ENCODE measurements around the gene SNIP1. TPM values are rescaled to one million over a fixed set of nuclear protein-coding genes. Genes with fewer than 3 reads are reported as not detected.
A peak's percentile ranks its signal among the peaks of the same experiment; 100 is the strongest.
"Not testable (repeated sequence)": the region's sequence is repeated elsewhere in the genome, so short reads cannot be mapped to it uniquely, and the experiment has no call there.

The SNIP1 gene
- total RNA-seq, 1 experiment from 2014 or later: 18.3 TPM

- intact Hi-C loops (cut with micrococcal nuclease; ENCODE audit: unreplicated experiment): no loop called here
- H3K27ac ChIP-seq (ENCODE audit: low read depth, low read length, poor library complexity, severe bottlenecking): no peak overlapping the region
- H3K36me3 ChIP-seq (ENCODE audit: insufficient read depth, low read length, poor library complexity, severe bottlenecking): peaks cover 65% of the 10 kb centered on the region
- ChIA-PET CTCF (interaction anchor here (0.8 kb wide), 1 partner anchor 37 kb away, joined by 3 read pairs; no protein-coding TSS in a partner anchor), POLR2A (ENCODE audit: low non-redundant PET) (no interaction called here)
- no peak for TF ChIP-seq EZH2 (IDR thresholded peaks at IDR 0.05; ENCODE audit: borderline replicate concordance, low read depth, low read length, poor library complexity, severe bottlenecking)
- TF ChIP-seq CTCF (conservative IDR thresholded peaks at IDR 0.05; ENCODE audit: low read depth, low read length): peak; percentile 32; the same call in 1 of the 2 replicates
- BruUV-seq (replicated peaks): no TSS peak
- no peaks in the 10 kb centered on the region for H3K9me3 ChIP-seq (ENCODE audit: low read depth, low read length, poor library complexity, severe bottlenecking)
- no peaks in the 10 kb centered on the region for H3K4me1 ChIP-seq (ENCODE audit: insufficient read depth, low read length, poor library complexity, severe bottlenecking)
- DNase-seq (ENCODE audit: low spot score): peak; percentile 33
- H3K4me3 ChIP-seq (ENCODE audit: low read depth, low read length, poor library complexity, severe bottlenecking): no peak overlapping the region
- no peaks in the 10 kb centered on the region for H3K27me3 ChIP-seq (replicated peaks; ENCODE audit: insufficient read depth, low read depth, low read length, poor library complexity)
Observed at GRCh38 chr1:37509181-37509580, 44.9 kb downstream of the SNIP1 start.

GRCh38 chr1:37506740-37507139 is 47.4 kb downstream of the SNIP1 start:
- Histone ChIP-seq H3K27me3 (replicated peaks; ENCODE audit: insufficient read depth, low read depth, low read length, poor library complexity) (no peaks in the 10 kb centered on the region), H3K4me3 (ENCODE audit: low read depth, low read length, poor library complexity, severe bottlenecking) (no peak overlapping the region), H3K4me1 (ENCODE audit: insufficient read depth, low read length, poor library complexity, severe bottlenecking) (no peaks in the 10 kb centered on the region), H3K36me3 (ENCODE audit: insufficient read depth, low read length, poor library complexity, severe bottlenecking) (peaks cover 63% of the 10 kb centered on the region), H3K9me3 (ENCODE audit: low read depth, low read length, poor library complexity, severe bottlenecking) (no peaks in the 10 kb centered on the region), H3K27ac (ENCODE audit: low read depth, low read length, poor library complexity, severe bottlenecking) (no peak overlapping the region)
- intact Hi-C loops (cut with micrococcal nuclease; ENCODE audit: unreplicated experiment): no loop called here
- no TSS peak for BruUV-seq (replicated peaks)
- TF ChIP-seq EZH2 (IDR thresholded peaks at IDR 0.05; ENCODE audit: borderline replicate concordance, low read depth, low read length, poor library complexity, severe bottlenecking) (no peak), CTCF (conservative IDR thresholded peaks at IDR 0.05; ENCODE audit: low read depth, low read length) (no peak)
- POLR2A ChIA-PET (ENCODE audit: low non-redundant PET): no interaction called here
- CTCF ChIA-PET: no interaction called here
- DNase-seq (ENCODE audit: low spot score): no peak

GRCh38 chr1:37502791-37503190 is 51.3 kb downstream of the SNIP1 start:
- H3K9me3 ChIP-seq (ENCODE audit: low read depth, low read length, poor library complexity, severe bottlenecking); POLR2A ChIA-PET (ENCODE audit: low non-redundant PET); H3K4me1 ChIP-seq (ENCODE audit: insufficient read depth, low read length, poor library complexity, severe bottlenecking); H3K4me3 ChIP-seq (ENCODE audit: low read depth, low read length, poor library complexity, severe bottlenecking); H3K27me3 ChIP-seq (replicated peaks; ENCODE audit: insufficient read depth, low read depth, low read length, poor library complexity); DNase-seq (ENCODE audit: low spot score); H3K27ac ChIP-seq (ENCODE audit: low read depth, low read length, poor library complexity, severe bottlenecking); BruUV-seq (replicated peaks); intact Hi-C loops (cut with micrococcal nuclease; ENCODE audit: unreplicated experiment): not testable (repeated sequence)
- CTCF ChIA-PET: interaction anchor here (1.1 kb wide), 1 partner anchor 12 kb away, joined by 6 read pairs; the partner anchor contains the start of gene MEAF6
- peaks cover 74% of the 10 kb centered on the region for H3K36me3 ChIP-seq (ENCODE audit: insufficient read depth, low read length, poor library complexity, severe bottlenecking)

- CTCF ChIA-PET: no interaction called here
- Histone ChIP-seq H3K4me3 (ENCODE audit: low read depth, low read length, poor library complexity, severe bottlenecking) (no peak overlapping the region), H3K4me1 (ENCODE audit: insufficient read depth, low read length, poor library complexity, severe bottlenecking) (no peaks in the 10 kb centered on the region), H3K9me3 (ENCODE audit: low read depth, low read length, poor library complexity, severe bottlenecking) (no peaks in the 10 kb centered on the region), H3K27ac (ENCODE audit: low read depth, low read length, poor library complexity, severe bottlenecking) (no peak overlapping the region), H3K36me3 (ENCODE audit: insufficient read depth, low read length, poor library complexity, severe bottlenecking) (peaks cover 70% of the 10 kb centered on the region), H3K27me3 (replicated peaks; ENCODE audit: insufficient read depth, low read depth, low read length, poor library complexity) (no peaks in the 10 kb centered on the region)
- BruUV-seq (replicated peaks): no TSS peak
- intact Hi-C loops (cut with micrococcal nuclease; ENCODE audit: unreplicated experiment): no loop called here
- POLR2A ChIA-PET (ENCODE audit: low non-redundant PET): no interaction called here
- TF ChIP-seq EZH2 (IDR thresholded peaks at IDR 0.05; ENCODE audit: borderline replicate concordance, low read depth, low read length, poor library complexity, severe bottlenecking) (no peak), CTCF (conservative IDR thresholded peaks at IDR 0.05; ENCODE audit: low read depth, low read length) (no peak)
- DNase-seq (ENCODE audit: low spot score): no peak
Observed at GRCh38 chr1:37502104-37502503, 52.0 kb downstream of the SNIP1 start.

Data from A673 (cell line).